Central memory CD4-positive, alpha-beta T cell (primary cell): Measurements from ENCODE around the gene OR6J1.
"Not testable (repeated sequence)": the region's sequence is repeated elsewhere in the genome, so short reads cannot be mapped to it uniquely, and the experiment has no call there.

Experiments used
- DNase-seq: peaks from one replicate; pipeline ENCODE4 v3.0.0; 2022

Gene OR6J1

GRCh38 chr14:22650960-22651521, 6.9 kb upstream of the OR6J1 start:
- DNase-seq, result no peak

GRCh38 chr14:22650046-22650739, 6.0 kb upstream of the OR6J1 start:
- DNase-seq, result no peak

- DNase-seq, result no peak
These were observed 4.4 kb upstream of the OR6J1 start for GRCh38 chr14:22648506-22648905.

- DNase-seq, result no peak
These were observed 2.6 kb upstream of the OR6J1 start for GRCh38 chr14:22646570-22647254.

GRCh38 chr14:22641846-22642245, 2.3 kb downstream of the OR6J1 start:
- no peak for DNase-seq

- DNase-seq, result no peak
These were observed 4.0 kb downstream of the OR6J1 start for GRCh38 chr14:22640192-22640591.

- not testable (repeated sequence) for DNase-seq
These were observed 8.2 kb downstream of the OR6J1 start for GRCh38 chr14:22635980-22636379.

- no peak for DNase-seq
These were observed 9.8 kb downstream of the OR6J1 start for GRCh38 chr14:22634233-22634900.

- no peak for DNase-seq
These were observed 13.7 kb downstream of the OR6J1 start for GRCh38 chr14:22630486-22630885.

- DNase-seq, result no peak
These were observed 14.1 kb downstream of the OR6J1 start for GRCh38 chr14:22630066-22630465.

- DNase-seq, result no peak
These were observed 14.8 kb downstream of the OR6J1 start for GRCh38 chr14:22629361-22629760.

- no peak for DNase-seq
These were observed 16.5 kb downstream of the OR6J1 start for GRCh38 chr14:22627506-22628263.

GRCh38 chr14:22626590-22626989, 17.6 kb downstream of the OR6J1 start:
- no peak for DNase-seq

- no peak for DNase-seq
These were observed 21.1 kb downstream of the OR6J1 start for GRCh38 chr14:22623047-22623446.

- no peak for DNase-seq
These were observed 21.9 kb downstream of the OR6J1 start for GRCh38 chr14:22622255-22622654.

- DNase-seq, result not testable (repeated sequence)
These were observed 28.4 kb downstream of the OR6J1 start for GRCh38 chr14:22615765-22616164.

GRCh38 chr14:22614240-22614799, 29.8 kb downstream of the OR6J1 start:
- DNase-seq, result no peak

GRCh38 chr14:22613736-22614239, 30.4 kb downstream of the OR6J1 start:
- DNase-seq, result no peak

- DNase-seq, result no peak
These were observed 31.0 kb downstream of the OR6J1 start for GRCh38 chr14:22613106-22613695.

GRCh38 chr14:22610931-22611330, 33.2 kb downstream of the OR6J1 start:
- DNase-seq, result no peak

GRCh38 chr14:22607291-22607690, 36.9 kb downstream of the OR6J1 start:
- DNase-seq, result no peak

- no peak for DNase-seq
These were observed 37.8 kb downstream of the OR6J1 start for GRCh38 chr14:22606380-22606779.
